Rectal smooth muscle tissue (tissue), 1 donor: ENCODE measurements around the gene SLC38A9.

Experiments used
- H3K27ac ChIP-seq: one replicate; pipeline ENCODE4 v1.7.0; 2013; ENCODE audit warnings: low read depth, low read length, inconsistent platforms
- H3K27me3 ChIP-seq: one replicate; pipeline ENCODE4 v1.7.0; 2013; ENCODE audit warnings: low read length; ENCODE audit not compliant: control insufficient read depth, insufficient read depth
- H3K36me3 ChIP-seq: one replicate; pipeline ENCODE4 v1.7.0; 2013; ENCODE audit warnings: low read length; ENCODE audit not compliant: control insufficient read depth, insufficient read depth
- H3K4me1 ChIP-seq: one replicate; pipeline ENCODE4 v1.7.0; 2013; ENCODE audit warnings: low read length; ENCODE audit not compliant: control insufficient read depth, insufficient read depth
- H3K4me3 ChIP-seq: one replicate; pipeline ENCODE4 v1.7.0; 2013; ENCODE audit warnings: low read length
- H3K9ac ChIP-seq: one replicate; pipeline ENCODE4 v1.7.0; 2013; ENCODE audit warnings: low read length

The SLC38A9 gene

DNA sequence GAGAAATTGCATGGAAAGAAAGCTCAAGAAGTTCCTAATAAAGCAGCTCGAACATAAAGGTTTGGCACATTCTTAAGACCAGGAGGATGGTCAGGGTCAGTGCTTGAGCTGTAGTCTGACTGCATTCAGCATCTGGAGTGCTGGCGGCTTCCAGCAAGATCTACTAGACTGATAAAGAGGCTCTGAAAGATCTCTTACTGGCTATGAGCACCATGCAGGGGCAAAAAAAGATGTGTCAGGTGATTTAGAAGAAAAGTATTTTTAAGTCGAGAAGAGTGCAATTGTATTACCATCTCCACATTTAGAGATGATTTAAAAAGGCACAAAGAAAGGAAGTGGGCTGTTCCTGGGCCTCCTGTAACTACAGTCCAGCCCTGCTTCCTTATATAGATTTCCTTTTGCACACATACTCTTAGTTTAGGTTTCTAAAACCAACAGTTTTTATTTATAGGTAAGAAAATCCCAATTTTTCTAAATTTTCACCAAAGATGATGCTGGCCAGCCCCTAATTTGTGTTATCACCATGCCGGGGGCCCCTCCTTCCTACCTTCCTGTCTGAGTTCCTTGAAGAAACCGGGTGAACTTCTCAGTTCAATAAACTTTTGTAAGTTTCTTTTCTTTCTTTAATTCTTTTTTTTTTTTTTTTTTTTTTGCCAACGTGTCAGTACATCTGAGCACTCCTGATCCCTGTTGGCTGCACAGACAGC lies 111.5 kb downstream of the SLC38A9 start:
- H3K4me1 ChIP-seq = peaks cover 61% of the 10 kb centered on the region
- peak overlapping the region; percentile 93 for H3K27ac ChIP-seq
- H3K9ac ChIP-seq = no peak overlapping the region
- H3K27me3 ChIP-seq = no peaks in the 10 kb centered on the region
- H3K4me3 ChIP-seq = no peak overlapping the region
- H3K36me3 ChIP-seq = no peaks in the 10 kb centered on the region

DNA sequence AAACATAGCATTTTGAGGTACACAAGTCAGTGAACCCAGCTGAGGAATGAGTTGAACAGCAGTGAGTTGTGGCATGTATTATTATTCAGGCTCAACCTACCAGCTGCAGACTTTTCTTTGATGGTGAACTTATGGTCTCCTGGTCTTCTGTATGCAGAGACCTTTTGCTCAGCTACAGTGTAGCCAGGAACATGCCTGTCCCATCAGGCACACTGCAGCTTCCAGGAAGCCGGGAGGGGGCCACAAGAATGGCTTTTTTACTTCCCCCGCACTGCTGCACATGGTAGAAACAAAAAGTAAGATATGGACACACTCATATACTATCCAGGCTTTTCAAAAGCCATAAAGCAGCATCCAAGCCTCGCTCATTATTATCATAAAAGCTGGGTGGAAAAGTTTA lies 112.0 kb downstream of the SLC38A9 start:
- peaks cover 61% of the 10 kb centered on the region for H3K4me1 ChIP-seq
- H3K9ac ChIP-seq = no peak overlapping the region
- H3K4me3 ChIP-seq = no peak overlapping the region
- H3K36me3 ChIP-seq = no peaks in the 10 kb centered on the region
- H3K27ac ChIP-seq = peak overlapping the region; percentile 93
- H3K27me3 ChIP-seq = no peaks in the 10 kb centered on the region

DNA sequence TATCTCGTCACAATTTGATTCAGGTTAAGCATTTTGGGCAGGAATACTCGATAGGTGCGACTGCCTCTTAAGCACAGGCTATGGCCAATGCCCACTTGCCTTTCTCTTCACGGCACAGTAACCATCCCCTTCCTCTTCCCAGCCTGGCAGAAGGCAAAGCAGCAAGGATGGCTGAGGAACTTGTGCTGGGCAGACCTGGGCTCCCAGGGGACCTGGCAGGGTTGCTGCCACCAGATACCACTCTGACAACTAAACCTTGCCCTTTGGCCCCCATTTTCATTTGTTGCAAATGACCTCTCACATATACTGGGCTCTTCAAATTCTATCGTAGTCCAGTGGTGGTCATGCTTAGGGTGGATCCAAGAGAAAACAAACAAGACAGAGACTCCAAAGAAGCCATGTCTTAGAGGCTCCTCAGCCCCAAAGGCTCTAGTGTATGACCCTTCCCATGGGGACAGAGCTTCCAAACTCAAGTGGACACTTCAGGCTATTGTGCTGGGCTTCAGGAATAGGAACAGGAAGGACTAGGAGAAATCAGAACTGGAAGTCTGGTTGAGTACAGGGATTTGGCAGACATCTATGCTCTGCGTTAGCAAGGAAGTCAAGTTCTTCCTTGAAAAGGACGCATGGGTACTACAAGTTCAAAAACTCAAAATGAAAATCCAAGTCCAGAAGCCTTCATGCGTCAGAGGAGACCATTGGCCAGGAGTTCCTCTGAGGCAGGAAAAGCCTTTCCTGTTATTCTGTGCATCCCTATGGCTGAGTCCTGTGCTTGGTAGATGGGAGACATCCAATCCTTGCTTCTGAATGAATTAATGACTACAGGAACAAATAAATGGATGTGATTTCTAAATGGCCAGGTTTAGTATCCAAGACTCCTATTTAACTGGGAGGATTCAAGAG lies 112.7 kb downstream of the SLC38A9 start:
- H3K4me3 ChIP-seq = no peak overlapping the region

DNA sequence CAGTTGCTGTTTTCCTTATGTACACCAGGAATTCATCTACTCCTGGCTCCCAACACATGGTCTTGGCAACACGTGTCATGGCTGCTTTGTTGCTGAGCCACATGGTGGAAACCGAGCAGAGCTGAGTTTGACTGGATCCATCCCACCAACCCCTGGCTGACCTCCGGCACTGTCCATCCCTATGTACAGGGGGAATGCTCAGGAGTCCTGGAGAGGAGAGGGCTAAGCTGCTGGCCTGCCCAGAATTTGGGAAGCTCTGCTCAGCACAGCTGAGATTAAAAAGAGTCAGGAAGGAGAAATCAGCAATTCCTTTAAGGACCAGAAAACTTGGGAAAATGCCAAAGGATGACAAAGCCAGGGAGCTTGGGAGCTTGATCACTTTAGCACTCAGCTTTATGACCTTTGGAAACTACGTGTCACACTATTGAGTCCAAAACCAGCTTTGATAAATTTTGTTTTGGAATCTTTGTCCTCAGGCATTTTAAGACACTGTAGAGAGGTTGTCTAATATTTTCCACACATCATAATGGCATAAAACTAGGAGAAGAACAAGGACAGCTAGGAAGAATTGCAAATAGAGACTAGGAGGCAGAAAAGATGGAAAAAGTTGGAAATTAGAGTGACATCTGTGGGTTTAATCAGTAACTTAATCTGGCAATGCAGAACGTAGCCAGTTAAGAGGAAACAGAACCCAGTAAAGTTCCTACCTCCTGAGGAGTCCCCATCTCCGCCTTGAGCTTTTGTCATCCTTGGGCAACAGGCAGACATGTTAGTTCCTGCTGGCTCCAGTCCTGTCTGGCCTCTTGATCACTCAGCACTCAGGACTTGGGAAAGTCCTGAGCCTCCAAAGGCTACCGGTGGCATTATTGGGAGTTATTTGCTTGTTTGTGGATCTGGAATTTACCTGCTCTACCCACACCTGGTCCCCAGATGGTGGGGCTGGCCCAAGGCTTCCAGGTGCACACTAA lies 114.8 kb downstream of the SLC38A9 start:
- Histone ChIP-seq H3K27me3 (no peaks in the 10 kb centered on the region), H3K36me3 (no peaks in the 10 kb centered on the region), H3K4me3 (peak overlapping the region; percentile 30), H3K9ac (no peak overlapping the region), H3K4me1 (peaks cover 44% of the 10 kb centered on the region), H3K27ac (peak overlapping the region; percentile 78)

More for the DNA sequence above, 112.7 kb downstream of the SLC38A9 start:
- Histone ChIP-seq H3K4me1 (peaks cover 59% of the 10 kb centered on the region), H3K9ac (no peak overlapping the region), H3K36me3 (no peaks in the 10 kb centered on the region), H3K27ac (peak overlapping the region; percentile 93), H3K27me3 (no peaks in the 10 kb centered on the region)

DNA sequence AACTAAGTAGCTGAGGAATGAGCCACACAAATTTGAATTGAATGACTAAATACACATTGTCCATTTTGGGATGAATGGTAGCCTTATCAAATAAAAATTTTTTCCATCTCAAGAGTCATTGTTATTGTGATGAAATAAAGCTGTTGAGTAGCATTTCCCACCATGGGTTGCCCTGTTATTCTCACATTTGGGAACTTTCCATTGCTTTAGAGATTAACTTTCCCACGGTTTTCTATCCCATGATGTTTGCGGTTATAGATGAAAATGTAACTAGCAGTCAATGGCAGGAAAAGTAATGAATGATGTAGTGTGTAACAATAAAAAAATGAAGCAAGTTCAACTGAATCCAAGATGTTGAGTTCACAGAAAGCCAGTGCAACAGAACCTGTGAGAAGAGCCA lies 117.5 kb downstream of the SLC38A9 start:
- Histone ChIP-seq H3K27ac (no peak overlapping the region), H3K36me3 (no peaks in the 10 kb centered on the region), H3K4me3 (no peak overlapping the region), H3K27me3 (no peaks in the 10 kb centered on the region), H3K4me1 (peaks cover 19% of the 10 kb centered on the region), H3K9ac (no peak overlapping the region)

DNA sequence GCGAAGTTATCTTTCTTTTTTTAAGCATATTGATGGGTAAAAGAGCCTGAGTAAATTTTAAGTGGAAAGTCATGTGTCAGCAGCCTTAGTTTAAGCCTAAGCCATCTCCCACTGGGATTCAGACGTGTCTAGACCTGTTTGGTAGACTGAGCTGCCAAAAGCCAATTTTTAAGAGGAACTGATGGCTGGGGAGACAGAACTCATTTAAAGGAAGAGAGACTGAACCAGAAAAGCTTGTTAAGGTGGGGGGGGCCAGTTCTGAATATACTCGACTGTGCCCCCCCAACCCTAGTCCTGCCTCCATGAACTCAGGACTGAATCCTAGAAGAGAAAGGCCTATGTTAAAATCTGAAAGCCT lies 119.0 kb downstream of the SLC38A9 start:
- Histone ChIP-seq H3K27me3 (no peaks in the 10 kb centered on the region), H3K4me1 (peaks cover 15% of the 10 kb centered on the region), H3K9ac (no peak overlapping the region), H3K36me3 (no peaks in the 10 kb centered on the region), H3K4me3 (no peak overlapping the region), H3K27ac (no peak overlapping the region)

DNA sequence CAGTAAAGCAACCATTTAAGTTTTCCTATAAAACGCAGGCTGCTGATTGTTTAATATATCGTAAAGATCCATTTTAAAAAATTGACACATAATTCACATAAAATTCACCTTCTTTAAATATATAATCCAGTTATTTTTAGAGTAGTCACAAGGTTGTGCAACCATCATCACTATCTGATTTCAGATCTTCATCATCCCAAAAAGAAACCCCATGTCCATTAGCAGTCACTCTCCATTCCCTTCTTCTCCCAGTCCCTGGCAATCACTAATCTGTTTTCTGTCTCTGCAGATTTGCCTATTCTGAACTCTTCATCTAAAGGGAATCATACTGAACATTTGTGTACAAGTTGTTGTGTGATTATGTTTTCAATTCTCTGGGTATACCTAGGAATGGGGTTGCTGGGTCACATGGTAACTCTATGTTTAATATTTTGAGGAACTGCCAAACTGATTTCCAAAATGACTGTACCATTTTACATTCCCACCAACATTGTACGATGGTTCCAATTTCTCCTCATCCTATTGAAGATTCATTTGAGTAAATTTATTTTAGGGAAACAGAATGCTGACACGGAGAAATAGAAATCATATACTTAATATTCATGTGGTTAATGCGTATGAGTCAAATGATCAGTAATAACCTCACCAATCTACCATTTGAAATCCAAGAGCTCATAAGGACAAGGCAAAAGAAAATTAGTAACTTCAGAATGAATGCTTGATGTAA lies 119.6 kb downstream of the SLC38A9 start:
- Histone ChIP-seq H3K4me1 (peaks cover 10% of the 10 kb centered on the region), H3K9ac (no peak overlapping the region), H3K27ac (no peak overlapping the region), H3K36me3 (no peaks in the 10 kb centered on the region), H3K27me3 (no peaks in the 10 kb centered on the region), H3K4me3 (no peak overlapping the region)

DNA sequence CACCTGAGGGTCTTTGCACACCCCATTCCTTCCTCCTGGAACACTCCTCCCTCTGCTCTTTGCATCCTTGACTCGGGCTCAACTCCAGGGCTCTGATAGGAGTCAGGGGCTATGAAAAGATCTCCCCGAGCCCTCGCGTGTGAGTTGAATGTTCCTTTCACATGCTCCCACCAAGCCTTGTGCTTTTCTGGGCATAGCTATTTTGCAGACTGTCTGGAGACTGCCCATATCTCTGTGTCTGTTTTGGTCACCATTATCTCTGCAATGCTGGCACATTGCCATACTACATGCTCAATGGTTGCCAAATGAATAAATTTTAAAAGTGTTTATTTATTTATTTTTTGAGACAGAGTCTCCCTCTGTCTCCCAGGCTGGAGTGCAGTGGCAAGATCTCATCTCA lies 120.4 kb downstream of the SLC38A9 start:
- peaks cover under 1% of the 10 kb centered on the region for H3K4me1 ChIP-seq
- H3K36me3 ChIP-seq = no peaks in the 10 kb centered on the region
- H3K27ac ChIP-seq = no peak overlapping the region

DNA sequence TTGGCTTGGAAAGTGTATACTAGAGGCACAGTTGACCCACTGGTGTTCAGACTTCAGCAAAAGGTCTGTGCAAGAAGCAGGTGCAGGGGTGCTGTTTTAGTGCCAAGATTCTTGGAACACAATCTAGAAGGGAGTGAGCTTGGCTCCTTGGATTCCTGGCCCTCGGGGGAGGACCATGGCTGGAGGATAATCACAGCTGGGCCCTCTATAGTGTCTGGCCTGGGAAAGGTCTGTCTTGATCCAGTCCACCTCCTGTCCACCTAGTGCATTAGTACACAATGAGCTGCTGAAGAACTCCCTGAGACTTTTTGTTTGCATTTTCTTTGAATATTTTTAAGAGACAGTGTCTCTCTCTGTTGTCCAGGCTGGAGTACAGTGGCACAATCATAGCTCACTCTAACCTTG lies 126.9 kb downstream of the SLC38A9 start:
- Histone ChIP-seq H3K27me3 (no peaks in the 10 kb centered on the region), H3K27ac (no peak overlapping the region), H3K9ac (no peak overlapping the region), H3K4me1 (no peaks in the 10 kb centered on the region), H3K36me3 (no peaks in the 10 kb centered on the region), H3K4me3 (no peak overlapping the region)

More for the DNA sequence above, 120.4 kb downstream of the SLC38A9 start:
- H3K9ac ChIP-seq = no peak overlapping the region
- no peaks in the 10 kb centered on the region for H3K27me3 ChIP-seq
- H3K4me3 ChIP-seq = no peak overlapping the region

DNA sequence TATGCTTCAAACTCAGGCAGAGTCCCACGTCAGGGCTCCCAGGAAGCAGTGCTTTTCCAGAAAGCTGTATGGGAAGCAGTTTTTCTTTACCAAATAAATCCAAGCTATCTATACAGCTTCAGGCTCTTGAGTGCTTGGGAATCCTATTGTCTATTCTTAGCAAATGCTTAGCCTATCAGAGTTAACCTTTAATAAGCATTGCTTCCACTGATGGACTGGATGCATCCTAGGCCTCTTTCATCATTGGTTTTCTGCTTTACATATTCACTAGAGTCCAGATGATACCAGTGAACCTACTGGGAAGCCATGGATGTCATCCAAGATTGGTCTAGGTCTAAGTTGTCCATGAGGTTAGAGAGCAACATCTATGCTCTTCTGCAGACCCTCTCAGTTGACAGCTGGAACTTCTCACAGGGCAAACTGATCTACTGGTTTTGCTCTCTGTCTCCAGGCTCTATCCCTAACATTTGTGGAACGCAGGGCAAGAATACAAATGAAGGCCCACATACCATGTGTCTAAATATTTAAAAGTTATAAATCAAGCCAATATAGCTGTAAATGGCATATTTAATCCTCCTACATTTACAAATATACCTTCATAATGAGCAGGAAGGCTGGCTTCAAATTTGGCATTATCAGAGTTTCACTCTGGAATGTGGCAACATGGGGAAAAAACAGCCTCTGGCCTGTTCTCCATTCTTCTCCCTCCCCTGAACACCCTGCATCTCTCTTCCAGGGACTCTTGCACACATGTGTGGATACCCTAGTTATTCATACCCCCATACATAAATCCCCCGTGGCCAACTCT lies 127.5 kb downstream of the SLC38A9 start:
- H3K27ac ChIP-seq = no peak overlapping the region

DNA sequence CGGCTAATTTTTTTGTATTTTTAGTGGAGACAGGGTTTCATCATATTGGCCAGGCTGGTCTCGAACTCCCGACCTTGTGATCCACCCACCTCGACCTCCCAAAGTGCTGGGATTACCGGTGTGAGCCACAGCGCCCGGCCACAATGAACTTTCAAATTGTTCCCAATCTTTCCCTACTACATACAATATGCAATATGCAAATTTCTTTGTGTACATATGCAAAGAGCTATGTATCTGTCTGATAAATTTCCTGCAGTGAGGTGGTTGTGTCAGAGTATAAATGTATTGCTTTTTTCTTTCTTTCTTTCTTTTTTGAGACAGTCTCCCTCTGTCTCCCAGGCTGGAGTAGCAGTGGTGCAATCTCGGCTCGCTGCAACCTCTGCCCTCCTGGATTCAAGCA lies 128.5 kb downstream of the SLC38A9 start:
- Histone ChIP-seq H3K4me3 (no peak overlapping the region), H3K27me3 (no peaks in the 10 kb centered on the region), H3K27ac (no peak overlapping the region), H3K36me3 (no peaks in the 10 kb centered on the region), H3K9ac (no peak overlapping the region), H3K4me1 (no peaks in the 10 kb centered on the region)

More for the DNA sequence above, 127.5 kb downstream of the SLC38A9 start:
- H3K4me3 ChIP-seq = no peak overlapping the region
- H3K27me3 ChIP-seq = no peaks in the 10 kb centered on the region
- no peak overlapping the region for H3K9ac ChIP-seq
- no peaks in the 10 kb centered on the region for H3K36me3 ChIP-seq
- H3K4me1 ChIP-seq = no peaks in the 10 kb centered on the region
